Endothelial cell (in vitro differentiated cells): ENCODE results near the gene ANO4. TPM values are rescaled to one million over a fixed set of nuclear protein-coding genes. Genes with fewer than 3 reads are reported as not detected.

Experiments
- DNase-seq: peaks from one replicate; pipeline ENCODE4 v3.0.0; 2021; ENCODE audit warnings: low spot score
- H3K27ac Mint-ChIP-seq: one replicate; pipeline ENCODE4 v1.8.0; 2021; ENCODE audit warnings: mixed read lengths, inconsistent platforms; ENCODE audit not compliant: unreplicated experiment
- H3K27me3 Mint-ChIP-seq: one replicate; pipeline ENCODE4 v1.8.0; 2021; ENCODE audit warnings: mild to moderate bottlenecking, moderate library complexity, mixed read lengths, inconsistent platforms; ENCODE audit not compliant: unreplicated experiment
- H3K36me3 Mint-ChIP-seq: one replicate; pipeline ENCODE4 v1.8.0; 2021; ENCODE audit warnings: mild to moderate bottlenecking, low read depth, mixed read lengths, inconsistent platforms; ENCODE audit not compliant: unreplicated experiment
- H3K4me1 Mint-ChIP-seq: one replicate; pipeline ENCODE4 v1.8.0; 2021; ENCODE audit warnings: mild to moderate bottlenecking, mixed read lengths, inconsistent platforms; ENCODE audit not compliant: unreplicated experiment
- H3K4me3 Mint-ChIP-seq: one replicate; pipeline ENCODE4 v1.8.0; 2021; ENCODE audit warnings: mild to moderate bottlenecking, mixed read lengths, inconsistent platforms; ENCODE audit not compliant: unreplicated experiment
- H3K9me3 Mint-ChIP-seq: one replicate; pipeline ENCODE4 v1.8.0; 2021; ENCODE audit warnings: mixed read lengths, inconsistent platforms; ENCODE audit not compliant: unreplicated experiment
- CTCF ChIP-seq: fragments of 200-600 bp; sonication (generic); IDR thresholded peaks from one replicate; pipeline ENCODE4 v1.5.0; 2021; ENCODE audit warnings: antibody characterized with exemption; ENCODE audit not compliant: unreplicated experiment
- total RNA-seq: library from RNA; stranded (reverse); fragmentation: NEBNext Ultra II Directional; extraction: Animal tissue kit (Norgen Biotek cat#: 25700); gene quantifications from one replicate; pipeline ENCODE4 v1.2.1, GENCODE V29; 2021; ENCODE audit not compliant: unreplicated experiment

Gene ANO4
- total RNA-seq, 1 donor from 2014 or later: 1.1 TPM

GRCh38 chr12:100954118-100954517 is 159.5 kb downstream of the ANO4 start:
- no peak overlapping the region for H3K4me3 Mint-ChIP-seq
- no peak for TF ChIP-seq CTCF
- H3K27ac Mint-ChIP-seq: no peak overlapping the region
- no peaks in the 10 kb centered on the region for H3K9me3 Mint-ChIP-seq
- H3K27me3 Mint-ChIP-seq: no peaks in the 10 kb centered on the region
- DNase-seq: no peak
- no peaks in the 10 kb centered on the region for H3K36me3 Mint-ChIP-seq
- no peaks in the 10 kb centered on the region for H3K4me1 Mint-ChIP-seq

- H3K4me1 Mint-ChIP-seq: no peaks in the 10 kb centered on the region
- H3K36me3 Mint-ChIP-seq: no peaks in the 10 kb centered on the region
- H3K4me3 Mint-ChIP-seq: no peak overlapping the region
- no peak overlapping the region for H3K27ac Mint-ChIP-seq
- H3K9me3 Mint-ChIP-seq: no peaks in the 10 kb centered on the region
- no peak for TF ChIP-seq CTCF
- H3K27me3 Mint-ChIP-seq: no peaks in the 10 kb centered on the region
- no peak for DNase-seq
Observed at GRCh38 chr12:100955139-100955538, 160.6 kb downstream of the ANO4 start.

- Mint-ChIP-seq H3K4me3 (no peak overlapping the region), H3K27me3 (no peaks in the 10 kb centered on the region), H3K27ac (no peak overlapping the region), H3K36me3 (no peaks in the 10 kb centered on the region), H3K4me1 (no peaks in the 10 kb centered on the region), H3K9me3 (no peaks in the 10 kb centered on the region)
- TF ChIP-seq CTCF: no peak
- DNase-seq: no peak
Observed at GRCh38 chr12:100956311-100956852, 161.8 kb downstream of the ANO4 start.

- DNase-seq: no peak
- Mint-ChIP-seq H3K4me3 (no peak overlapping the region), H3K27me3 (no peaks in the 10 kb centered on the region), H3K27ac (no peak overlapping the region), H3K4me1 (no peaks in the 10 kb centered on the region), H3K36me3 (no peaks in the 10 kb centered on the region), H3K9me3 (no peaks in the 10 kb centered on the region)
- no peak for TF ChIP-seq CTCF
Observed at GRCh38 chr12:100959481-100959880, 164.9 kb downstream of the ANO4 start.

- TF ChIP-seq CTCF: no peak
- Mint-ChIP-seq H3K4me3 (no peak overlapping the region), H3K27me3 (no peaks in the 10 kb centered on the region), H3K36me3 (no peaks in the 10 kb centered on the region), H3K4me1 (no peaks in the 10 kb centered on the region), H3K9me3 (no peaks in the 10 kb centered on the region), H3K27ac (no peak overlapping the region)
- no peak for DNase-seq
Observed at GRCh38 chr12:100962086-100962712, 167.6 kb downstream of the ANO4 start.
